Stimulated activated CD4-positive, alpha-beta T cell treated with anti-CD3 and anti-CD28 coated beads, TNF-alpha, amount 100 ng/mL, for 48 hours (primary cell): ENCODE results near the gene RDH5.

Experiments used
- DNase-seq, 3 donors: peaks; one replicate each; pipeline ENCODE4 v3.0.0-alpha.2; 2020; ENCODE audit warnings: low read depth in 3 of 3

Gene RDH5

GRCh38 chr12:55728186-55728938 is 8.2 kb downstream of the RDH5 start:
- DNase-seq, result no peak

GRCh38 chr12:55728939-55729818 is 9.0 kb downstream of the RDH5 start, which contains the start of gene CD63:
Gene CD63, minus strand, starts transcription at chr12:55729009. Its CDS starts 668 bp downstream, at chr12:55728341.
- peak; percentile 55 to 73 (median 63) for DNase-seq

DNA sequence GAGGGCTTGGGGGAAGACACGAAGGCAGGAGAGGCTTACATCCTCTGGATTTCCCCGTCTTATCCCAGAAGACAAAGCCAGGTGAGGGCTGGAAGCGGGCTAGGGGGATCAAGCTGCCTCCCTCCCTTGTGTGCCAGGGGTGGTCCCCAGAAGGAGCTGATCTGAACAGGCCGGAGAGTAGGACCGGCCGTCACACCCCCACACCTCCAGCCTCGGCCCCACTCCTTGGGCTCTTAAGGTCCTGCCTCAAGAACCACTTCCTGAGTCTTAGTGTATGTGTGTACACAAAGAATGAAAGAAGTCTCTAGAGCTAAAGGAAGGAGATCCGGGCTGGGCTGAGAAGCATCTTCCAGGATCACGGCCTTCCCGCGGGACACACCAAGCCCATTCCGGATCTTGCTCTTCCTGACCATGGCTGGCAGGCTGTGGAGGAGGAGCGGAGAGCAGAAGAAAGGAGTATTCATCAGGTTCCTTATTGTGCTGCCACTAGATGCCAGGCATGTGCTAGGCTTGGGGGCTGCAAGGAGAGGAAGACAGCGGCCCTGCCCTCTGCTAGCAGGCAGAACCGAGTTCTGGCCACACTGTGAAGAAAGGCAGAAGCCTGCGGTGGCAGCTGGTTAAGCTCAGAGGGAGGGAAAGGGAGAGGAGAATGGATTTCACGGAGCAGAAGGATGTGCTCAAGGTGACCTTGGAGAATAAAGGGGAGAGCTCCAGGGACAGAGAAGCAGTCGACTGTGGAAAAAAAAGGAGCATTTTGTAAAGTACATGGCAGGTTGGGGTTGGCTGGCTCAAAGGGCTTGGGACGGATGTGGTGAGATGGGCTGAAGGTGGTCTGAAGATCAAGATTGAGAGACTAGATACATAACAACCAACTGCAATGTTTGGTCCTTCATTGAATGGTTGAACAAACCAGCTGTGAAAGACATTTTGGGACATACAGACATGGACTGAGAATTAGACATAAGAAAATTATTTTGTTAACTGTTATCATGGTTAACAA is 9.9 kb downstream of the RDH5 start:
- DNase-seq, result no peak

DNA sequence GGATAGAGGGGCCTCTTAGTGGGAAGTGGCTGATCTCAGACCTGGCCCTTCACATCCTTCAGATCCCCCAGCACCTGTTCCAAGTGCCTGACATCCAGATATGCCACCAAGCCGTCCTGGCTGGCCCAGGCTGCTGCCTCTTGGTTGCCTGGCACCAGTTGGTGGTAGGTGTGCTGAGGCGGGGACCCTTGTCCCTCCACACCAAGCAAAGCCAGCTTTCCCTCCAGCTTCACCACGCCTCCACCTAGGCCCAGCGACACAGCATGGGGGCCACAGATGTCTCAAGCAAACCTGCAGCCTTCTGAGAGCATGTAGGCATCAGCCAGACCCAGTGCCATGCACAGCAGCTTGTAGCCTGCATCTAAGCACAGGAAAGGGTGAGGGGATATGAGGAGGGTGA is 12.1 kb downstream of the RDH5 start:
- DNase-seq, result no peak

DNA sequence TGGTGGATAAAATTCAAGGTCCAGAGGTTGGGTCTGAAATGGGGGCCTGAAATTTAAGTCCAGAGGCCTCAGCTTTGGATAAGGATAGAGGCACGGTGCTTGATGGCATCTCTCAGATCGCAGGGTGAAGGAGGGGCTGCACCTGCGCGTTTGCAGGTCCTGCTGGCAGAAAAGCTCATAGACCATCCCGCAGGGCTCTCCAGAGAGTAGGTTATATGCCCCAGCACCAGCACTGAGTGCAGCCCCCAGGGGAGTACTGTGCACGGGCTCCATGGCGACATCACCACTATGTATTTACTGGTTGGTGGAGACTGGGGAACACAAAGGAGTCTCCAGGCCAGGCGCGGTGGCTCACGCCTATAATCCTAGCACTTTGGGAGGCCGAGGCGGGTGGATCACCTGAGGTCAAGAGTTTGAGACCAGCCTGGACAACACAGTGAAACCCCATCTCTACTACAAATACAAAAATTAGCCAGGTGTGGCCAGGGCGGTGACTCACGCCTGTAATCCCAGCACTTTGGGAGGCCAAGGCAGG is 12.9 kb downstream of the RDH5 start:
- no peak for DNase-seq

DNA sequence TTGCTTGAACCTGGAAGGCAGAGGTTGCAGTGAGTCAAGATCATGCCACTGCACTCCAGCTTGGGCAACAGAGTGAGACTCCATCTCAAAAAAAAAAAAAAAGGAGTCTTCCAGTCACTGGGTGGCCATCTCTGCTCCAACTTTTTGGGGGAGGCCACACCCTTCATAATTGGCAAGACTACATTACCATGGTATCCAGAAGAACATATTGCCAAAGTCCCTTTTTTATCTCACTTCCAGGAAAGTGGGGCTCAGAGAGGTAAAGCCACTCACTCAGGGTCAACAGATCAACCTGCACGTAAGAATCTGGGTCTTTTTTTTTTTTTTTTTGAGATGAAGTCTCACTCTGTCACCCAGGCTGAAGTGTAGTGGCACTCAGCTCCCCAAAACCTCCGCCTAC is 13.7 kb downstream of the RDH5 start:
- DNase-seq, result no peak

DNA sequence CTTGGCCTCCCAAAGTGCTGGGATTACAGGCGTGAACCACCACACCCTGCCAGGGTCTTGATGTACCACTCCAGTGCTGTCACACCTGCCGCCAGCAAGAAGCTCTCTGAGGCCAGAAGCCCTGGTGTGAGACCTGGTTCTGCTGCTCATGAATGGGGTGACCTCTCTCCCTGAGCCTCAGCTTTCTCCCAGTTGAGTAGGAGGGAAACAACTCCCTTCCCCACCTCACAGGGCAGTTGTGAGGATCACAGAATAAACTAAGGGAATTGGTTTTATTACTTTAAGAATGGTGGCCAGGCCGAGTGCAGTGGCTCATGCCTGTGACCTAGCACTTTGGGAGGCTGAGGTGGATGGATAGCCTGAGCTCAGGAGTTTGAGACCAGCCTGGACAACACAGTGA is 14.4 kb downstream of the RDH5 start:
- no peak for DNase-seq

DNA sequence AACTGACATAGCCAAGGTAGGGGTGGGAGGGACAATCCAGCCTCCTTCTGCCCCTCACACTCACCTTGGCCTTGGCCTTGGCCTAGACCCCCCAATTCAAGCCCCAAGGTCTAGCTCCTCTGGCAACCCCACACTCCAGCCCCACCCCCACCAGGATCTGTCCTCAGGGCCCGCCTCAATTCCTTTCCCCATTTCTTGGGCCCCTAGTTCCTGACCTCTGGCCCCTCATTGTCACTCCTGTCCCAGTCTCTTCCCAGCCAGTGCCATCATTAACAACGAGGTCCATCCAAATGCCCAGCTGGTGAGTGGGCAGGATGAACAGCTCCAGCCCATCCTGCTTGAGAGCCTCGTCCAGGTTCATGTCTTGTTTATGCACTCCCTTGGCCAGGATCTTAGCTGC is 15.9 kb downstream of the RDH5 start:
- no peak for DNase-seq

GRCh38 chr12:55736780-55737580 is 16.8 kb downstream of the RDH5 start:
- DNase-seq, result peak in 1 of 3 donors; percentile 43

DNA sequence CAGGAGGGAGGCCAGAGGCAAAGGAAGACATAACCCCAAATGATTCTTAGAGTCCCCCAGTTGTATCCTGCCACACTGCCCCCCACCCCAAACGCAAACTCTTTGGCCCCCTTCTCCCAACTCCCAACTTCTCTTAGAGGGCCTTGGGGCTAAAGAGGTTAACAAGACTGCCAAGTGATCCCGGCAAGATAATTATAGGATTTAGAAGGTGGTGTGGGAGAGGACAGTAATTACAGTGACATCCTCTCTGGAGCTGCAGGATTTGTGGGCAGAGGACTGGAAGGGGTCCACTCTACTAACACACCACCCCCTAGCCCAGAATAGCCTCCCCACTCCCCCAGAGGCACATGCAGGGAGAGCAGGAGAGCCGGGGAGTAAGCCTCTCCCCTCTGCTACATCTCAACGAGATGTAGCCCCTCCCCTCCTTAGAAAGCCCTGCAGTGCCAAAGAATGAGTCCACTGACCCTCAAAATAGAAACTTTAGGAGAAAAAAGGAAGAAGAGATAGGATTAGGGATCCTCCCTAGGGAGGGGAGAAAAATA is 17.5 kb downstream of the RDH5 start:
- no peak for DNase-seq

- peak; percentile 71 to 81 (median 78) for DNase-seq
Measured at GRCh38 chr12:55738123-55739024, 18.2 kb downstream of the RDH5 start.

DNA sequence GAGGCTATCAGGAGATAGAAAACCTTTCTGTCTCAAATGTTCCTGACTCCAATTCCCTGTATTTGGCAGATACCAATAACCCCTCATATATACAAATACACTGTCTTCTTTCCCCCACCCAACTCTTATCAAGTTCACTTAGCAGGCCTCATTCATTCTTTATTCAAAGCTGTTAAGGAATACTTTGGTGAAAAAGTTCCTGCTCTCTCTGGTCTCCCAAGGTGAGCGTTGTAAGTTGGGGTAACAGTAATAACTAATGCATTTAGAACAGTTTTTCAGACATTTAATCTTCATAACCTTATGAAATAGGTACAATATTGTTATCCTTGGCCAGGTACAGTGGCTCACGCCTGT is 18.8 kb downstream of the RDH5 start:
- DNase-seq, result no peak

- DNase-seq, result no peak
Measured at GRCh38 chr12:55741931-55742680, 21.9 kb downstream of the RDH5 start.

- DNase-seq, result peak; percentile 52 to 72 (median 54)
Measured at GRCh38 chr12:55742719-55743405, 22.7 kb downstream of the RDH5 start, which contains the start of gene GDF11. Gene GDF11, plus strand, starts transcription at chr12:55743122. Its CDS starts 195 bp downstream, at chr12:55743317.

DNA sequence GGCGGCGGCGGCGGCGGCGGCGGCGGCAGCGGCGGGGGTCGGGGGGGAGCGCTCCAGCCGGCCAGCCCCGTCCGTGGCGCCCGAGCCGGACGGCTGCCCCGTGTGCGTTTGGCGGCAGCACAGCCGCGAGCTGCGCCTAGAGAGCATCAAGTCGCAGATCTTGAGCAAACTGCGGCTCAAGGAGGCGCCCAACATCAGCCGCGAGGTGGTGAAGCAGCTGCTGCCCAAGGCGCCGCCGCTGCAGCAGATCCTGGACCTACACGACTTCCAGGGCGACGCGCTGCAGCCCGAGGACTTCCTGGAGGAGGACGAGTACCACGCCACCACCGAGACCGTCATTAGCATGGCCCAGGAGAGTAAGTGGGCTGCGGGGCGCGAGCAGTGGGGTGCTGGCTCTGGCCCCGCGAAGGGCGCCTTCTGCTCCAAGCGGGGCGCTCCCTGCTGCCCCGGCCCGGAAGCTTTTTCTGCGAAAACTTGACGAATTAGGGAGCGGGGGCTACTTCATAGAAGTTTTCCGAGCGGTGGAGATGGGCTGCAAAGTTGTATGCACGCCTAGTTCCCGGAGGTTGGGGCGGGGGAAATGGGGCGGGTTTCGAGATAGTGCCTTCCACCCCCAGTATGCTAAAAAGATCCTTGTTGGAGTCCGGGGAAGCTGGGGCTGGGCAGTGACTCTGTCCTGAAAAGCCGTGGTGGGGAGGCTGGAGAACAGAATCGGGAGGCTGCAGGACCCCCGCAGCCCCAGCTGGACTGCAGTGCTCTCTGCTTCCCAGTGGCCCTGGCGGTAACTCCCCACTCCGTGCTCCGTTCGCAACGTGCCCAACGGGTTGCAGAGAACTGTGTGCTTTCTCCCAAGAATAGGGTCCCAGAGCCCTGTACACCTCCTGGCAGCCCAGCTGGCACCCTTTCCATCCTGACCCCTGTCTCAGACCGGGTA is 23.5 kb downstream of the RDH5 start:
- peak in 1 of 3 donors; percentile 42 for DNase-seq

- DNase-seq, result no peak
Measured at GRCh38 chr12:55744340-55745030, 24.3 kb downstream of the RDH5 start.
